NOMO-1 treated with DMSO at 0.1 percent for 48 hours (cell line): Measurements from ENCODE around the gene GFPT1.
"Not testable (repeated sequence)": the region's sequence is repeated elsewhere in the genome, so short reads cannot be mapped to it uniquely, and the experiment has no call there.

Experiments used
- DNase-seq: peaks from one replicate; lab custom pipeline; 2025; ENCODE audit not compliant: unreplicated experiment; lab: John Stamatoyannopoulos, UW

The GFPT1 gene

DNA sequence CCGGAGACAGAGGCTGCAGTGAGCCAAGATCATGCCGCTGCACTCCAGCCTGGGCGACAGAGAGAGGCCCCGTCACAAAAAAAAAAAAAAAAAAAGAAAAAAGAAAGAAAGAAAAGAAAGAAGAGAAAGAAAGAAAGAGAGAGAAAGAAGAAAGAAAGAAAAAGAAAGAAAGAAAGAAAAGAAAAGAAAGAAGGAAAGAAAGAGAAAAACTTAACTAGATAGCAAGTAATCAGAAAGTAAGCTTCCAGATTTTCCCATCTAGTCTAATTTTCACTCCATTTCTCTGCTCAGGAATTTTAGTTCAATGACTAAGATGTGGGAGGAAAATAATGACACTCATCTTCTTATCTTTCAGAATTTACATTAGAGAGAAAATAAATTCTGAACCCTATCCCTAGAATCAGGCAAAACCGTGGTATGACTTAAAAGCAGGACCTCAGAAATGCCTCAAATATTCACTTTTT, 2.4 kb downstream of the GFPT1 start:
- DNase-seq = no peak

DNA sequence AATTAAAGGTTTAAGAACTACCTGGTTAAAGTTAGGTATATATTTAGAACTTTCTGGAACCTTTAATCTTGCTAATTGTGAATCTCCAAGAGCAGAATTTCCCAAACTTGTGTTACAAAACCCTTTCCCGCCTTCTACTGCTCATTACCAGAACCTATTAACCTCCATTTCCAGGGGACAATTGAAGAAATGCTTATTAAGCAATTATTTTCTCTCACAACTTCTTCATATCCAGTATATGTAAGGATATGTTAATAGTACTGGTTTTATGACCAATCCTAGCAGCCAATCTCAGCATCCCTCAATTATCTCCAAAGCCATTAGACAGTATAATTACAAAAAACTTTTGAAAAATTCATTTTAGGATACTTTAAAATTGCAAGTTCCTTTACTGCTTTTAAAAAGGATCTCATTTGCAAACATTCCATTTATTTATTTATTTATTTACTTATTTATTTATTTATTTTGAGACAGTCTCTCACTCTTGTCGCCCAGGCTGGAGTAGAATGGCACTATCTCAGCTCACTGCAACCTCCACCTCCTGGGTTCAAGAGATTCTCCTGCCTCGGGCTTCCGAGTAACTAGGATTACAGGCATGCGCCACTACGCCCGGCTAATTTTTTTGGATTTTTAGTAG, 3.7 kb downstream of the GFPT1 start:
- DNase-seq = no peak

DNA sequence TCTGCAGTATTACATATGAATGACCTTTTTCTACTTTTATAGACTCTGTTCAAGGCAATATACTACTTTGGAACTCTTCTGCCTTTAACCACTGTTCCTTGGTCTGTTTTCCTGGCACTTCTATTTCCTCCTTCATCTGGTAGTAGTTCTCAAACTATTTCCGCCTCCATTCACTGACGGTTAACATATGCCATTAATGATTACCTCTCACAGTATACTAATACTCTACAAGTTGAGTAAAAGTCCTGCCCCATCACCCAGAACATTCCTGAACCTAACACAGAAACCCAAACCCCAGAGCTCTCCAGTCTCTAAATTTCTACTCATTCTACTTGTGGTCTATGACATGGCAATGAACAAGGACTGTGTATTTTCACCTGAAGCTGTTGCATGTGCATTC, 4.5 kb downstream of the GFPT1 start:
- no peak for DNase-seq

DNA sequence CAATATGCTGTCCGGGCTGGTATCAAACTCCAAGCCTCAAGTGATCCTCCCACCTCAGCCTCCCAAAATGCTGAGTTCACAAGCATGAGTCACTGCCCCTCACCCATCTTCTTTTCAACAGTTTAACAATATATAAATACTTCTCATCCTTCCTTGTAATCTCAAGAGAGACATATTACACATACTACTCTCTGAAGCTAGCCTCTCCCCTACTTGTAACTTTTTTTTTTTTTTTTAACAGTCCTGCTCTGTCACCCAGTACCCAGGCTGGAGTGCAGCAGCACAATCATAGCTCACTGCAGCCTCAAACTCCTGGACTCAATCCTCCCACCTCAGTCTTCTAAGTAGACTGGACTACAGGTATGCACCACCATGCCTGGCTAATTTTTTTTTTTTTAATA, 5.7 kb downstream of the GFPT1 start:
- DNase-seq = peak; percentile 15

DNA sequence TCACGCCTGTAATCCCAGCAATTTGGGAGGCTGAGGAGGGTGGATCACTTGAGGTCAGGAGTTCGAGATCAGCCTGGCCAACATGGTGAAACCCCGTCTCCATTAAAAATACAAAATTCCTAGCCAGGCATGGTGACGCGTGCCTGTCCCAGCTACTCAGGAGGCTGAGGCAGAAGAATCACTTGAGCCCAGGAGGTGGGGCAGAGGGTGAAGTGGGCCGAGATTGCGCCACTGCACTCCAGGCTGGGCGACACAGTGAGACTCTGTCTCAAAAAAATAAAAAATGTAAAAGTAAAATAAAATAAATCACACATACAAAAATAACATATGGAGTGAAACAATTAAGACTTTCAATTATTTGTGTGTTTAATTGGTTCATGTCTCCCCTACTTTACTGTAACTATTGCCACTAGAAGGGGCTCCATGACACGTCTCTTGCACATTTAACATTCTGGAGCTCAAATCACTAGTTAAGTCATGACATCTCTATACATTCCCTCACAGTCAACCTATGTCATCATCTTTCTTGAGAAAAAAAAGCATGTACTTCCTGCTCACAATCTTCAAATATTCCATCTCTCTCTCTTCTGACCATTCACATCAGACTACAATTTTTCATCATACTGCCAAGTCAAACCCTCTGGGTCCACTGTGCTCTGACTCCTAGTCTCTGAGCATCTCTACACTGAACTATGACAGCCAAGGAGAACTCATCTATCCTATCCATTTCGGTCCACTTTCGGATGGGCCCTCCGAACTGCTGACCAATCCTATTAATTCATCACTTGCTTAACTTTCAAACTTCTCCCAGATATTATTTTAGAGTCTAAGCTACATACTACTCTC, 6.7 kb downstream of the GFPT1 start:
- no peak for DNase-seq

DNA sequence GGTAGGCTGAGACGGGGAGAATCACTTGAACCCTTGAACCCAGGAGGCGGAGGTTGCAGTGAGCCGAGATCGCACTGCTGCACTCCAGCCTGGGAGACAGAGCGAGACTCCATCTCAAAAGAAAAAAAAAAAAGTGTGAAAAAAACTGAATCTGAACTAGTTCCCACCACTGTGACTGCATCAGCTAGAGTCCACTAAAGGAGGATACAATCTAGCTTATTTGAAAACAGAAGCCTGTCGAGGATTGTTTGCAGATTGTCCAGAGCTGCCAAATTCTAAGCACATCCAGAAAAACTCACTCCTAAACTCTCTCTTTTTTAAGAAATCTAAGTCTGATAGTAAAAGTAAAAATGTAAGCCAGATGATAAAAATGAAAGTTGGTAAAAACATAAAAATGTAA, 10.6 kb downstream of the GFPT1 start:
- DNase-seq = no peak

DNA sequence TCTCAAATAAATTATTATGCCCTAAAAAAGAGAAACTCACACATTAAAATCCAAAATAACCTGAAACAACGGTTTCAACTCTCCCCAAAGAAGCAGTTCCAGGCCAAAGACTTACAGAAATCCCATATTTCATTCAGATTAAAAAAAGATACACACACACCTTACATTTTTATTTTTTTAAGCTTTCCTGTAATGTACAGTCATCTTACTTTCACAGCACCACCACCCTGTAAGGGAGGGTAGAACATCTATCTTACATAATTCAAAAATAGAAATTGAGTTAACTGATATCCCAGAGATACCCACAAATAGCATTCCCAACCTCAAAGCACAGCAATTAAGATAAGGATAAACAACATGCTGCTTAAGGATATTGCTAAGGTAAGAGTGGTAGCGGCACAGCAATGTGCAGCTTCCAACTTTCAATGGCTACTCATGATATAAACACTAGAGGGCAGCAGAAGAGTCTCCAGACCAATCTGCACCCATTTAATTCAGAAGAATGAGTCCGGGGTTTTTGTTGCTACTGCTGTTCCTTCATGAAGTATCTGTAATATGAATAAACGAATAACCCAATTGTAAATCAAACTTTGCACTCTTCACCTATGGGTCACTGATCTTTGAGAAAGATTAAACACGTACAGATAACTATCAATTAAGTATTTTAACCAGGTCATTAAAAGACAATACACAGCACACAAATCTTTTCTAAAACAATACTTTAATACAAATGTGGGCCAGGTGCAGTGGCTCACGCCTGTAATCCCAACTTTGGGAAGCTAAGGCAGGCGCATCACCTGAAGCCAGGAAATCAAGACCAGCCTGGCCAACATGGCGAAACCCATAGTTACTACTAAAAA, 11.3 kb downstream of the GFPT1 start:
- peak; percentile 10 for DNase-seq

DNA sequence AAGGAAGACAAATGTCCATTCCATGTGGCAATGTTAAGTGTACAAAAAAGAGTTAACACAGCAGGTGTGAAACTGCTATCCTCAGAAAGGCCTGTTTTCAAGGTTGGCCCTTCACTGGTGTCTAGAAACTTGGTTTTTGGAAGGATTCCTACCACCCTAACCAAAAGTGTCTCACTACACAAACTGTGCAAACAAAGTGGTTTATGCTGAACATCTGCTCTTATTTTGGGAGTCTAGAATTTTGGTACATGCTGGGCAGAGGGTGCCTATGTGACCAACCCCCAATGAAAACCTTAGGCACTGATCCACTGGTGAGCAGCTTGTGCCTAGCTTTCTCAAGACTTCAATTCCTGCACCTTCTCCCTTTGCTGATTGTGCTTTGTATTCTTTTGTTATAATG, 14.3 kb downstream of the GFPT1 start:
- no peak for DNase-seq

DNA sequence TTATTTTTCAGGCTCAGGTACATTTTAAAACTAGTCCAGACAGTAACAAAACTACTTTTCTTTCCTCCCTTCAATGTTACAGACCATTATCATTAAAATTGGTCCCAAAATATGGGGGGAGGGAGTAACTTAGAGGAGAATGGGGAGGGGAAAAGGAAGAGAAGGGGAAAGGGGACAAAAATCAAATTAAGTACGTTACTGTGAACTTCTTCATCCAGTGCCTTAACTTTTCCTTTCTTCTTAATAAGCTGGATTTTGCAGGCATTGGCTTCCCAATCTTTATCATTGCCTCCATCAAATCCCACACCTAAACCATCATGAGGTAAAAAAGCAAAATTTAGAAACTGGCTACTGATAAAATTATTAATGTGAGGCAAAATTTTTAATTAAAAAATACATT, 17.2 kb downstream of the GFPT1 start:
- DNase-seq = no peak

DNA sequence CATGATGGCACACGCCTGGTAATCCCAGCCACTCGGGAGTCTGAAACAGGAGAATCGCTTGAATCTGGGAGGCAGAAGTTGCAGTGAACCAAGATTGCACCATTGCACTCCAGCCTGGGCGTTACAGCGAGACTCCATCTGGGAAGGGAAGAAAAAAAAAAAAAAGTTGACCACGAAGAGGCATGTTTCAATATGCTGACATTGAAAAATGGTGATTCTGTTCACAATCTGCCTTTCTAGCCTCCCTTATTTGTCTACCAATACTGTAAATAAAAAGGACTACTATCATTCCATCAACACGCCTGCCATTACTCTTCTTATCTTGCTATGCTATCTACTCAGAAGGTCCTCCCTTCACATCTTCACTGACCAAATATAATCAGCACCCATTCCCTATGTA, 18.4 kb downstream of the GFPT1 start:
- DNase-seq = no peak

DNA sequence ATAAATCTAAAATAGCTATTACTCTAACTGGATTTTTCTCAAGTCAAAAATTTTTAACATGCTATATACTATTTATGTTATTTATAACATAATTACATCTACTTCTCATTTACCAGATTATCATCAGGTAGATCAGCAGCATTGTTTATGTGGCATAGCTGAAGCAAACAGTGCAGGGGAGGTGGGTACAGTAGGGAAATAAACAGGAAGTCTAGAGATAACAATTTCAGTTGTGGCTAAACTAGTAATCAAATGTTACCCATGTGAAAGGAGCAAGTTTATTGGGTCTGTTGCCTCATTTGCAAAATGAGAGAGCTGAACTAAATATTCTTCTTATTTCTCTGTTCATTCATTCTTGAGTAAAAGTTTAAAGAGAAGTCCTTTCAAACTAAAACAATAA, 27.7 kb downstream of the GFPT1 start:
- DNase-seq = no peak

DNA sequence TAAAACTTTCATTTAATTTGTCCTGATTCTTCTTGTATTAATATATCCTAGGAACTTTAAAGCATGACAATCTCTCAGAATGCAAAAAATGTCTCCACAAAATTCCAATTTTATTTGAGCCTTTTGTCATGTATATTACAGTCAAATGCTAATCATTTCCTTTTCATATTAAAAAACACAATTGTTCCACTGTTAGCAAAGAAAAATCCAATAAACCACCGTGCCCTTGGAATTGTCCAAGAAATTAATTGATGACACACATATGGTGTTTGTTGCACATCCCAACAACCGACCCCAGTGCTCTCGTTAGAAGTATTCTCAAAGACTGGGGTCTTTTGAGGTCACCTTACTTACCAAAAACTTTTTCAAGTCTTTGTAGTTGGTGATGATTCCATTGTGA, 28.1 kb downstream of the GFPT1 start:
- no peak for DNase-seq

DNA sequence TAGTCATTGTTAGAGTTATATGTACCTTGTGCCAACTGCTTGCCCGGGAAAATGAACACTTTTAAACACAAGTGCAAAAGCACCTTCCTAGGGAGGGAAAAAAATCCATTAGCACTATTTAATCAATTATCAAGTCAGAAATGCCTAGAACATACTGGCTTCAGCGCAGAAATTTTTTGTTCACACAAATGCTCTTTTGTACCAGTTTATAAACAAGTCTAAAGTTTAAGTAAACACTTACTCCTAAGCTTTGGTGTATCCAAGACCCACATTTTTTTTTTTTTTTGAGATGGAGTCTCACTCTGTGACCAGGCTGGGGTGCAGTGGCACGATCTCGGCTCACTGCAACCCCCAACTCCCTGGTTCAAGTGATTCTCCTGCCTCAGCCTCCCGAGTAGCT, 30.6 kb downstream of the GFPT1 start:
- no peak for DNase-seq

DNA sequence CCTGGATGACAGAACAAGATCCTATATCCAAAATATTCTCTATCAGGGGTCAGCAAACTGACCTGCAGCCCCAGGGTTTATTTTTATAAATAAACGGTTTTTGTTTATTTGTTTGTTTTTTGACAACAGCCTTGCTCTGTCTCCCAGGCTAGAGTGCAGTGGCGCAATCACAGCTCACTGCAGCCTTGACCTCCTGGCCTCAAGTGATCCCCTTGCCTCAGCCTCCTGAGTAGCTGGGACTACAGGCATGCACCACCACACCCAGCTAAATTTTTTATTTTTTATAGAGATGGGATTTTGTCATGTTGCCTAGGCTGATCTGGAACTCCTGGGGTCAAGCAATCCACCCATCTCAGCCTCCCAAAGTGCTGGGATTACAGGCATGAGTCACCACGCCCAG, 32.1 kb downstream of the GFPT1 start:
- DNase-seq = not testable (repeated sequence)

DNA sequence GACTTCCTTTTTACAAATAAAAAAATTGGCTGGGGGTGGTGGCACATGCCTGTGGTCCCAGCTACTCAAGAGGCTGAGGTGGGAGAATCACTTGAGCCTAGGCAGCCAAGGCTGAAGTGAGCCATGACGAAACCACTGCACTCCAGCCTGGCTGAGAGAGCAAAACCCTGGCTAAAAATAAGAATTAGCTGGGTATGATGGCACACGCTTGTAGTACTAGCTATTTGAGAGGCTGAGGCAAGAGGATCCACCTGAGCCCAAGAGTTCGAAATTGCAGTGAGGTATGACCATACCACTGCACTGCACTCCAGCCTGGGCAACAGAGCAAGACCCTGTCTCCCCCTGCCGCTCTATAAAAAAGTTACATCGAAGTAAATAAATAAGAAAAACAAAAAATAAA, 33.7 kb downstream of the GFPT1 start:
- no peak for DNase-seq

DNA sequence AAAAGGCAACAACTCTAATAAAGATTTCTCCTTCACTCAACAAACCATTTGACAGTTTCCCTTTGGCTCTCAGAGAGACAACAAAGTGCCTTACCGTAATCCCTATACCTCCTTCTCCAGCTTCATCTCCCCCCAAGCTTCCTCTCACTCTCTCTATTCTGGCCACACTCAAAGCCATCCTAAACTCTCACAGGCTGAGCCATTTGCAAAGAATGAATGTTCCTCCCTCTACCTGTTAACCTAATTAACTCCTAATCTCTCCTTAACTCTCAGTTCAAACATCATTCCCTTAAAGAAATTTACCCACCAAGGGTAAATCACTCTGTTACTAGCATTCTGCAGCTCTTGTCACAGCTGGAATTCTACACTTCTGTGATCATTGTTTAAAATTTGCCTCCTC, 38.2 kb downstream of the GFPT1 start:
- no peak for DNase-seq

DNA sequence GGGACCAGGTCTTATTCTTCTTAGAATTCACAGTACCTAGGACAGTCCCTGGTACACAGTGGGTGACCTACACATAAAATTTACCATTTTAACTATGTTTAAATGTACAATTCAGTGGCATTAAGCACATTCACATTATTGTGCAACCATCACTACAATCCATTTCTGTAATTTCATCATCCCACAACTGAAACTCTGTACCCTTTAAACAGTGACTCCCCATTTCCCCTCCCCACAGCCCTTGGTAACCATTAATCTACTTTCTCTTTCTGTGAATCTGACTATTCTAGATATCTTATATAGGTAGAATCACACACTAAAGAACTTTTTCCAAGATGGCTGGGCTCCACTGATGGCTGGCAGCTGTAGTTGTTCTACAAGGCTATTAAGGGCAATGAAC, 41.6 kb downstream of the GFPT1 start:
- peak; percentile 32 for DNase-seq

DNA sequence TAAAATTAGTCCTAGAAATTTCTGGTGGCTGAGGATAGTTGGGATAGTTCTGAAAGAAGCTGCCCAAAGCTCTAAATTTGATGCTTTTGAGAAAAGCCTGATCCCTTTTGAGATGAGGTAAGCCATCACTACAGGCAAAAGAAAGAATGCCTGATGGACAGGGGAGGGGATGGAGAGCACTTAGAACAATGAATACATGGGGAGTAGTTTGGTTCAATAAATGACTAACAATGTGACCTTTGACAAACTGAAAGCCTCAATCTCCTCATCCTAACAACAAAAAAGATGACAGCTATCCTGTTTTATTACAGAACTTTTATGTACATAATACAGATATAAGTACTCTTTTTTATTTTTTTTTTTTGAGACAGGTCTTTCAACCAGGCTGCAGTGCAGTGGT, 42.7 kb downstream of the GFPT1 start:
- no peak for DNase-seq

DNA sequence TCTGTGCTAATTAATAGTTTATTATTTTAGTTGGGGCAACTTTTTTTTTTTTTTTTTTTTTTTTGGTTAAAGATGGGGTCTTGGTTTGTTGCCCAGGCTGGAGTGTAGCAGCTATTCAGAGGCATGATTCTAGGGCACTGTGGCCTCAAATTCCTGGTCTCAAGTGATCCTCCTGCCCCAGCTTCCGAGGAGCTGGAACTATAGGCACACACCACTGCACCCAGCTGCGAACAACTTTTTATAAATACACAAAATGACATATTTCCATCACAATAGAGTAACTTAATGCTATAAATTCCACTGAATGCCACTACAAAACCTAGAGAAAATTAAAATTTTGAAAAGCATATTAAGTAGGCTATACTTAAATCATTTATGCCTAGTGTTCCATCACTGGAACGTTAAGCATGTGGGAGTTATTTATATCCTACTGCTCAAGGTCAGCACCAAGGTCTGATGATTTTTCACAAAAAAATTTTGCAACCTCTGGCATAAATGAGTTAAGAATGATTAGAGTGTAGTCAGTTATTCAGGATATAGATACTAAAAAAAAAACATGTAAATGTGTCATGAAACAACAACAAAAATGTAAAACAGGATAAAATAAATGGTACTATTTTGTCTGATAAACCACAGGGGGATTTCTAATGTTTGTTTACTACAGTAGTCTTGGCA, 46.8 kb downstream of the GFPT1 start:
- no peak for DNase-seq

DNA sequence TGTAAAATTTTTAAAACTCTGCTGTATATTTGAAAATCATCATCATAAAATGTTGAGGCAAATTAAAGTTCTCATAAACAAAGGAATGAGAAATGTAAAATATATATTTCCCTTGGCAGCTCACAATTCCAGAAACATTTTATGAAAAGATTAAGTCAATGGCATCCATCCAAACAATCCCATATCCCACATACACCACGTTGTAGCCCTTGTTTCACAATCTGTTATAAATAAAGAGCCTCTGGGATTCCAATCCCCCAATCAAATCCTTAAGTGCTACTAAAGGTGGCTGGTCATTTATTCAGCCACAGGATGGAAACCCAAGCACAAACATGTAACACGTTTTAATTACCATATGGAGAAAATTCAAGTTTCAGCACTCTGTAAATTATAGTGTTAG, 51.7 kb downstream of the GFPT1 start:
- no peak for DNase-seq

DNA sequence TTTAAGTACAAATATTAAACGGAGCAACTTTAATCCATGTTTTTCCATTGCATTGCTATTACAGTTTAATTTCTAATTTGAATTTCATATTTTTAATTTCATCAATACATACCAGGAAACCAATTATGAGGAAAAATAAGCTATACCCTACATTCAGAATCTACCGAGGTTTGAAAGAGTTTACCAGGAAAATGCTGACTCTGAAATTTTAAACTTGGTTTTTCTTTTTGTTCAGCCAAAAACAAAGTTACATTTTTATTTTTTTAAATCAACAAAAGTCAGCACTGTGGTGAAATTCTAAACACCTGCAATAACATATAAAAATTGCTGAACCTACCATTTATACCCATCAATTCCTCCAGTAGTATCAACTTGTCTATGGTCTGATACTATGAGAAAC, 53.7 kb downstream of the GFPT1 start:
- DNase-seq = no peak
